Measurements from ENCODE around the gene VHLL.
A peak's percentile ranks its signal among the peaks of the same experiment; 100 is the strongest.

VHLL gene

DNA sequence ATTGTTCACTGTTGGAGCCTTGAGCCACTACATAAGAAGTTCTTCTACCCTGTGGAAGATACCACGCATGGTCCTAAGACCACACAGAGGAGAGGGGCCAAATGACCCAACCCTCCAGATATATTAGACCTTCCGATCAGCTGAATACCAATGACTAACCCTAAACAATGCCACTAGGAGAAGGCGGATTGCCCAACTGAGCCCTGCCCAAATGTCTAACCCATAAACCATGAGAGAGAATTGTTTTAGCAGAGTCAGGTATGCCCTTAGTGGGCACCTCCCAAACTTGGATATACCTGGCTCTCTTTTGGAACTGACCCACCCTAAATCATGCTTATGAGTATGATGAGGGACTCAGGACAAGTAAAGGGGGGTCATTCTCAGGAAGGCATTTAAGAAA, 28.8 kb downstream of the VHLL start:
- TF ChIP-seq, protein P1, sequence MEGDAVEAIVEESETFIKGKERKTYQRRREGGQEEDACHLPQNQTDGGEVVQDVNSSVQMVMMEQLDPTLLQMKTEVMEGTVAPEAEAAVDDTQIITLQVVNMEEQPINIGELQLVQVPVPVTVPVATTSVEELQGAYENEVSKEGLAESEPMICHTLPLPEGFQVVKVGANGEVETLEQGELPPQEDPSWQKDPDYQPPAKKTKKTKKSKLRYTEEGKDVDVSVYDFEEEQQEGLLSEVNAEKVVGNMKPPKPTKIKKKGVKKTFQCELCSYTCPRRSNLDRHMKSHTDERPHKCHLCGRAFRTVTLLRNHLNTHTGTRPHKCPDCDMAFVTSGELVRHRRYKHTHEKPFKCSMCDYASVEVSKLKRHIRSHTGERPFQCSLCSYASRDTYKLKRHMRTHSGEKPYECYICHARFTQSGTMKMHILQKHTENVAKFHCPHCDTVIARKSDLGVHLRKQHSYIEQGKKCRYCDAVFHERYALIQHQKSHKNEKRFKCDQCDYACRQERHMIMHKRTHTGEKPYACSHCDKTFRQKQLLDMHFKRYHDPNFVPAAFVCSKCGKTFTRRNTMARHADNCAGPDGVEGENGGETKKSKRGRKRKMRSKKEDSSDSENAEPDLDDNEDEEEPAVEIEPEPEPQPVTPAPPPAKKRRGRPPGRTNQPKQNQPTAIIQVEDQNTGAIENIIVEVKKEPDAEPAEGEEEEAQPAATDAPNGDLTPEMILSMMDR (IDR thresholded peaks at IDR 0.05; ENCODE audit: insufficient read depth, low read depth, low read length, missing control alignments): no peak
- DNase-seq (ENCODE audit: low read depth): peak; percentile 50
- H3K4me3 ChIP-seq (ENCODE audit: low read length): no peak overlapping the region

DNA sequence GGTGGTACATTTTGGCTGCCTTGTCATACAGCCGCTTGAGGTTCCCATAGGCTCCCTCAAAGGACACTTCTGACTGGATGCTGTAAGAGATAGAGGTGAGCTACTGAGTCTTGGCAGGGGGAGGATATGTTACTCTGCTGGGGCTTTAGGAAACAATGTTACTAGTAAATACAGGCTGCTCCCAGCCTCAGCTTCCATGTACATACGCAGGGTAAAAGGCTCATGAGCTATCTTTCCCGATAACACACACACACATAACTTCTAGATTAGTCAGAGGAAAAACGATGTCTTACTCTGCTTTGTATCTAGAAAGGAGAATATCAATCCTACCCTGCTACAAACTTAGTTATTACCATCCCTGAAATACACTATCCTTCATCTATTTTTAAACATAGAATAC, 30.8 kb downstream of the VHLL start:
- TF ChIP-seq, protein P1 (IDR thresholded peaks at IDR 0.05; ENCODE audit: insufficient read depth, low read depth, low read length, missing control alignments): no peak
- no peak for DNase-seq (ENCODE audit: low read depth)
- H3K4me3 ChIP-seq (ENCODE audit: low read length): no peak overlapping the region

DNA sequence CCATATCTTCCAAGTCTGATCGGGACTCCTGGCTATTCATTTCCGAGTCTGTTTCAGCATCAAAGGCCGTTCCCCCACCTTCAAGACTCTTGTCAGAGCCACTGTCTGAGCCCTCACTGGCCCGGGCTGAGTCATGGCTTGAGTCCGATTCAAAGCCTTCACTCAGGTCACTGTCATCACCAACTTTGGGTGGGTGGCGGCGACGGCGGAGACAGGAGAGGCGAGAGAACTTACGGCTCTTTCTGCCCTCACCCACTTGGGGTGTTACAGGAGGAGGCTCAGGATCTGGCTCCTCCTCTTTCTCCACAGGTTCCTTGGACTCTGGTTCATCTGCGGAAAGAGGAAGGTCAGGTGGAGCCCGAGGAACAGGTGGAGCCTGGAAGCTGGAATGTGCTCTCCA, 33.1 kb downstream of the VHLL start:
- TF ChIP-seq, protein P1 (IDR thresholded peaks at IDR 0.05; ENCODE audit: insufficient read depth, low read depth, low read length, missing control alignments): no peak
- no peak overlapping the region for H3K4me3 ChIP-seq (ENCODE audit: low read length)
- no peak for DNase-seq (ENCODE audit: low read depth)

DNA sequence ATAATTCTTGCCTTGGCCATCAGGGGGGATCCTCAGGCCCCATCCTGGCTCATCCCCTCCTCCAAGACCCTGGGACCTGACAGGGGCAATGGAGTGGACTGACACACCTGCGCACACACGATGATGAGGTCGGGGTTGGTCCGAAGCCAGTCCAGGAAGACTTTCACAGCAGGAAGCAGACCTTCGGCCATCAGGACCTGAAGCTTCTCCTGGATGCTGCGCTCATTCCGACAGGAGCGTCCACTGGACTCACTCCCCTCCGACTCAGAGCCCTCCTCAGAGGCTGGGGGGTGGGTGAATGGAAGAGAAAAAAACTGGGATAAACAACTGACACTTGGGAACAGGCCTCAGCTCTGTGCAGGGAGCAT, 35.8 kb downstream of the VHLL start:
- DNase-seq (ENCODE audit: low read depth): no peak
- H3K4me3 ChIP-seq (ENCODE audit: low read length): no peak overlapping the region
- TF ChIP-seq, protein P1 (IDR thresholded peaks at IDR 0.05; ENCODE audit: insufficient read depth, low read depth, low read length, missing control alignments): no peak

- TF ChIP-seq, protein P1 (IDR thresholded peaks at IDR 0.05; ENCODE audit: insufficient read depth, low read depth, low read length, missing control alignments): no peak
- peak; percentile 92 for DNase-seq (ENCODE audit: low read depth)
- H3K4me3 ChIP-seq (ENCODE audit: low read length): no peak overlapping the region
Observed at GRCh38 chr1:156262461-156263287, 36.4 kb downstream of the VHLL start.

DNA sequence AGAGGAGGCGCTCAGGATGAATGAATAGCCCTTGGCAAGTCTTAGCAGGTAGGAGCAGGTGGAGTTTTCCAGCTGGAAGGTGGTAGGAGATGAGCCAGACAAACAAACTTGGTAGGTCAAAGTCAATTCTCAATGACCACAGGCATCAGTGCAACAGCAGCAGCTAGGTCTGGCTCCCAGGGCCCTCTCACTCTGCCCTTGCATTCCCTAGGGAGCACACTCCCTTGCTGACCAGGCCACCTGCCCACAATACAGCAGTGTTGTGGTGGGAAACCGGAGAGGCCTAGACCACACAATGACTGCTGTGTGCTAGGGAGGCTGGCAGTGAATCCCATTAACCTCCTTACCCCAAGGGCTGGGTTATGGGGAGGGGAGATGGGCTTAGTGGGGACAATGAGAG, 38.2 kb downstream of the VHLL start:
- H3K4me3 ChIP-seq (ENCODE audit: low read length): no peak overlapping the region
- TF ChIP-seq, protein P1 (IDR thresholded peaks at IDR 0.05; ENCODE audit: insufficient read depth, low read depth, low read length, missing control alignments): no peak
- peak; percentile 66 for DNase-seq (ENCODE audit: low read depth)

- TF ChIP-seq, protein P1 (IDR thresholded peaks at IDR 0.05; ENCODE audit: insufficient read depth, low read depth, low read length, missing control alignments): no peak
- H3K4me3 ChIP-seq (ENCODE audit: low read length): no peak overlapping the region
- DNase-seq (ENCODE audit: low read depth): no peak
Observed at GRCh38 chr1:156259805-156260204, 39.3 kb downstream of the VHLL start.

Data from epithelial cell of esophagus (primary cell).